GM10266 (cell line): ENCODE results near the gene IRF2BPL.

ENCODE experiments used
- DNase-seq: peaks from one replicate; pipeline ENCODE4 v3.0.0; 2012; ENCODE audit errors: extremely low spot score
- CTCF ChIP-seq: IDR thresholded peaks from 2 replicates; pipeline ENCODE4 v1.5.1; 2012; ENCODE audit warnings: mild to moderate bottlenecking, low read depth; ENCODE audit not compliant: control insufficient read depth, insufficient read depth; ENCODE audit errors: missing control alignments

The IRF2BPL gene

GRCh38 chr14:76990084-76990483 is 38.4 kb downstream of the IRF2BPL start:
- no peak for DNase-seq
- TF ChIP-seq CTCF, result no peak

DNA sequence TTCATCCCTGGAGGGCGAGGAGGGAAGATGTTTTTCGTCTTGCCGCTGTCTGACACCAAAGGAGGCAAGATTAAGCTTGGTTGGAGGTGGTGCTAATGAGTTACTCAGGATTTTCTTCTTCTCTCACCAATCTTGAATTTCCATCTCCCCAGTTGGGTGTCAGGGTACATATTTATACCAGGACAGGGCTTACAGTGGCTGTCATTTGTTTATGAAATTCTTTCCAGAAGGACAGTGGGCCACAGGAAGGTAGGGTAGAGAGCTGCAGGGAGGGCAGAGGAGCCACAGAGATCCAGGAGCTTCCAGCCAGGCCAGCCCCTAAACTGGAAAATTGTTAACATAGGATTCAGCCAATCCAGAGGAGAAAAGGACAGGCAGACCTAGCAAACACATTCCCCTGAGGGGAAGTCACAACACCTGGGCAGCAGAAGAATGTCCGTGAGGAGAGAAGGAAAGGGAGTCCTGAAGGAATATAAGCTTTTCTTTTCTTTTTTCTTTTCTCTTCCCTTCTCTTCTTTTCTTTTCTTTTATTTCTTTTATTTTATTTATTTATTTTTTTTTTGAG is 40.5 kb downstream of the IRF2BPL start:
- no peak for TF ChIP-seq CTCF
- no peak for DNase-seq

GRCh38 chr14:76986231-76986565 is 42.3 kb downstream of the IRF2BPL start:
- no peak for TF ChIP-seq CTCF
- no peak for DNase-seq

DNA sequence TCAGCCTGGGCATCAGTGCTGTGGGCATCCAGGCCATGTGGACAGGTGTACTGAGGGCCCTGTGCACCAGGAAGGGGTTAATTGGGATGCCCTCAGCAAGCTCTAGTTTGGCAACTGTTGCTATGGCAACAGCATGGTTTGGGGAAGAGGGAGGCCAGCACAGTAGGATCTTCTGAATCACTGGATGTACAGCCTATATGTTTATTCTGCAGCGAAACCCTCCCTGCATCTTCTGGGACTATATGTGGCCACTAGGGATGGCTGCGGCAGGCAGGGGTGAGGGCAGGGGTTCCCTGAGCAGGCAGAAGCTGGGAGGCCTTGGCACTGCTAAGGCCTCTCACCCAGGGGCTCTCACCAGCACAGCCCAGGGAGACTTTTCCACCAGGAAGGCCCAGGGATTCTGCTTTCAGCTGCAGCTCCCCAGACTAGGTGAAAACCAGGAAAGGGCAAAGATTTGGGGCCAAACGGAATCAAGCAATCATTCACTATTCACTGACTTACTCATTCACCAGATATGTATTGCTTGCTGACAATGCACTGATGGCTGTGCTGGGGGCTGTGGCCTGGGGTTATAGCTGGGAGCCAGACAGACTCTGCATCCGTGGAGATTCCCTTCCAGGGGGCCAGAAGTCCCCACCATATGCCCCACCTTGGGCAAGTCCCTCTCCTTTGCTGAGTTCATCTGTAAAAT is 42.8 kb downstream of the IRF2BPL start:
- no peak for TF ChIP-seq CTCF
- no peak for DNase-seq

- no peak for TF ChIP-seq CTCF
- DNase-seq, result no peak
Observed at GRCh38 chr14:76984787-76985375, 43.6 kb downstream of the IRF2BPL start.

DNA sequence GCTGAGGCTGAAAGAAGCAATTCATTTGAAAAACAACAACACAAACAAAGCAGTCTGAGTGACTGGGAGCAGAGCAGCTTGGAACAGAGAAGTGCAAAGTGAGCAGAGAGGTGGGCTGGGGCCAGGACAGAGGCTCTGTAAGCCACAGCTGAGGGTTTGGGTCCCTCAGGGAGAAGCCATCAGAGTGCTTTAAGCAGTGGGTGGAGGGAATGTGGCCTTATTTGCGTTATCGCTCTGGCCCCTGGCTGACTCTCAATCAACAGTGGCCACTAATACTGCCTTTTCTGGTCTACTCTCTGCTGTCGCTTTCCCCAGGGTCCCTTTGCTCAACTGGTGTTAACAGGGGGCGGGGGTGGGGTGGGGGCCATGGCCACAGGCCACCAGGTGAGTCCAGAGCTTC is 44.2 kb downstream of the IRF2BPL start:
- TF ChIP-seq CTCF, result no peak

GRCh38 chr14:76981670-76982069 is 46.8 kb downstream of the IRF2BPL start:
- no peak for TF ChIP-seq CTCF
- no peak for DNase-seq

More for the DNA sequence above, 44.2 kb downstream of the IRF2BPL start:
- DNase-seq, result no peak
